Measurements from ENCODE around the gene TIAM1. TPM values are rescaled to one million over a fixed set of nuclear protein-coding genes. Genes with fewer than 3 reads are reported as not detected.

TIAM1 gene
- total and polyA plus RNA-seq, 2 of the 8 experiments (the other 6 are each of a cell fraction or from before 2014, with no cell fraction given), result 10.1 to 30.7 TPM

- no peak for DNase-seq (ENCODE audit: low read depth in 1 of 2, low spot score in 2 of 2)
- Histone ChIP-seq H2BK15ac (ENCODE audit: low read length) (no peak overlapping the region), H3K4me3 (ENCODE audit: extremely low read depth in 1 of 4, insufficient read depth in 2 of 4, low read depth in 3 of 4, low read length in 4 of 4) (no peak overlapping the region), H3K56ac (replicated peaks; ENCODE audit: insufficient read length, low read depth, low read length) (no peak overlapping the region), H2BK20ac (ENCODE audit: low read length) (no peak overlapping the region), H3K79me2 (ENCODE audit: control insufficient read depth in 1 of 2, insufficient read depth in 2 of 2, low read length in 2 of 2) (peaks cover 0 to 3% of the 10 kb centered on the region in 2 experiments; a peak in 1 of 4 replicates), H2BK5ac (ENCODE audit: low read depth, low read length) (no peak overlapping the region), H3K4me1 (replicated peaks in 1 of 4; ENCODE audit: control insufficient read depth in 3 of 4, insufficient read depth in 4 of 4, low read length in 3 of 4) (peaks cover 0 to 7% (median 3%) of the 10 kb centered on the region in 4 experiments; a peak in 3 of 7 replicates), H3K27ac (ENCODE audit: low read depth, low read length) (no peak overlapping the region), H2BK12ac (ENCODE audit: low read depth, low read length) (no peak overlapping the region), H3K18ac (ENCODE audit: extremely low read depth, low read length) (no peak overlapping the region), H3K36me3 (ENCODE audit: control insufficient read depth in 2 of 4, insufficient read depth in 4 of 4, low read length in 3 of 4) (no peaks in the 10 kb centered on the region; a peak in 1 of 8 replicates), H4K5ac (ENCODE audit: insufficient read length, low read depth, low read length) (no peak overlapping the region), H3K79me1 (ENCODE audit: low read depth, low read length) (peaks cover 6% of the 10 kb centered on the region; the same call in 1 of the 2 replicates), H2AK5ac (ENCODE audit: low read depth, low read length) (no peak overlapping the region), H3K23ac (ENCODE audit: insufficient read length) (no peak overlapping the region), H4K20me1 (replicated peaks in 1 of 2; ENCODE audit: control insufficient read depth in 1 of 2, insufficient read depth in 2 of 2, low read length in 2 of 2) (peaks cover 0 to 3% of the 10 kb centered on the region in 2 experiments), H3K9me3 (ENCODE audit: insufficient read depth in 2 of 2, low read depth in 1 of 2, low read length in 1 of 2) (0 out of 4 replicates have a peak, but pooled peaks cover 0 to 3% of the 10 kb centered on the region in 2 experiments), H2BK120ac (replicated peaks; ENCODE audit: low read depth, low read length) (no peak overlapping the region), H4K91ac (replicated peaks; ENCODE audit: insufficient read length, low read length) (no peak overlapping the region), H3K4me2 (ENCODE audit: insufficient read depth in 1 of 2, low read depth in 2 of 2, low read length in 2 of 2) (no peak overlapping the region), H3K27me3 (replicated peaks in 1 of 4; ENCODE audit: control insufficient read depth in 3 of 4, extremely low read depth in 1 of 4, insufficient read depth in 3 of 4, low read length in 3 of 4) (no peaks in the 10 kb centered on the region), H3K4ac (replicated peaks; ENCODE audit: insufficient read length, low read depth, low read length) (no peak overlapping the region), H4K8ac (ENCODE audit: extremely low read depth, insufficient read depth, low read length) (no peak overlapping the region), H2AFZ (ENCODE audit: low read length) (no peak overlapping the region), H3K23me2 (ENCODE audit: low read depth, low read length) (peaks cover 3% of the 10 kb centered on the region; the same call in 1 of the 2 replicates), H3K14ac (ENCODE audit: insufficient read length) (no peak overlapping the region), H3K9ac (replicated peaks in 1 of 4; ENCODE audit: extremely low read depth in 1 of 4, low read depth in 3 of 4, low read length in 3 of 4) (no peak overlapping the region)
- no peak for FAIRE-seq
- WGBS, 2 experiments (ENCODE audit: extremely low coverage in 1 of 2, insufficient coverage in 1 of 2, insufficient read length in 1 of 2, insufficient replicate concordance in 2 of 2, low coverage in 1 of 2, low lambda C conversion rate in 2 of 2, missing lambda C conversion rate in 1 of 2), result 82% methylated on average over 5 of the region's 5 CpGs; no CpG with 5 or more reads in 1 of the 2 experiments
- ChIA-PET CTCF (ENCODE audit: partially characterized antibody) (interaction anchor here (0.5 to 2.2 kb wide), 5 partner anchors 59 to 423 kb away, joined by 3 to 8 read pairs (median 3); no protein-coding TSS in a partner anchor), POLR2A (ENCODE audit: partially characterized antibody) (interaction anchor here (1.2 kb wide), 1 partner anchor 14 kb away, joined by 3 read pairs; no protein-coding TSS in a partner anchor)
- TF ChIP-seq HDAC6 (IDR thresholded peaks at IDR 0.05; ENCODE audit: low read depth, low read length), result no peak
- TF ChIP-seq CTCF (IDR thresholded peaks at IDR 0.05; ENCODE audit: control extremely low read depth in 1 of 3, insufficient read depth in 1 of 3, low read depth in 1 of 3, low read length in 3 of 3), result no peak
- no peak for TF ChIP-seq CHD2 (IDR thresholded peaks at IDR 0.05; ENCODE audit: low read length)
- no peak for TF ChIP-seq EP300 (IDR thresholded peaks at IDR 0.05; ENCODE audit: borderline replicate concordance in 1 of 2, low read depth in 2 of 2, low read length in 2 of 2)
- no peak for TF ChIP-seq USF2 (IDR thresholded peaks at IDR 0.05; ENCODE audit: low read length)
- TF ChIP-seq JUND (IDR thresholded peaks at IDR 0.05; ENCODE audit: low read length), result no peak
- TF ChIP-seq KDM4A (IDR thresholded peaks at IDR 0.05; ENCODE audit: low read depth, low read length, severe bottlenecking), result no peak
- TF ChIP-seq POLR2A (IDR thresholded peaks at IDR 0.05; ENCODE audit: control extremely low read depth in 1 of 2, low read depth in 2 of 2, low read length in 2 of 2), result no peak
- no peak for TF ChIP-seq CHD1 (IDR thresholded peaks at IDR 0.05; ENCODE audit: low read depth, low read length)
Measured at GRCh38 chr21:31284797-31285397, 59.2 kb downstream of the TIAM1 start.
